ENCODE results near the gene CYB5B. TPM values are rescaled to one million over a fixed set of nuclear protein-coding genes. Genes with fewer than 3 reads are reported as not detected.

CYB5B gene
- total RNA-seq, 4 donors from 2014 or later = 40.4 to 61.5 (median 50.4) TPM

- intact Hi-C loops (cut with DNase I) = no loop called here
Measured at GRCh38 chr16:69474408-69474807, 50.0 kb downstream of the CYB5B start.

DNA sequence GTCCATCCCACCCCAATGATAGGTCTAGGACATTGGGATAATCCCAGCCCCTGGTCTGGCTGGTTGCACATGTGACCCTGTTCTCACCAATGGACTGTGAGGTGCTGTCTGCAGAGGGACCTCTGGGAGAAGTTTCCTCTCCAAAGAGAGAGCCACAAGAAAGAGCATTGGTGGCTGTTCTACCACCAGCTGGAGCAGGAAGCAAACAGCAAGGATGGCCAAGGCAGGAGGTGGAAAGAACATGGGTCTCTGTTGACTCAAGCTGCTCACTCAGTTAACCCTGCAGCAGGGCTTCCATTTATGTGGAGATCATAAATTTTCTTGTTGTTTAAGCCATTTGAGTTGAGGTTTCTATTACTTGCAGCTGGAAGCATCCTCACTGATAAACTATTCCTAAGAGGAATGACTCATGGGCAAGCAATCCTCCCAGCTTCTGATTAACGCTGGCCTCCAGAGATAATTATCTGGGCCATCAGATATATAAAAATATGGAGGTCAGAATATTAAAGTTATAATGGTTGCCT lies 52.6 kb downstream of the CYB5B start:
- Histone ChIP-seq H3K4me1 (peaks cover 3 to 6% of the 10 kb centered on the region in 2 donors), H3K27me3 (no peaks in the 10 kb centered on the region), H3K27ac (peak overlapping the region in 1 of 3 donors; percentile 28), H3K4me3 (replicated peaks in 1 of 3) (no peak overlapping the region), H3K36me3 (no peaks in the 10 kb centered on the region), H3K9me3 (no peaks in the 10 kb centered on the region)
- intact Hi-C loops (cut with DNase I) = no loop called here
- TF ChIP-seq CTCF (IDR thresholded peaks at IDR 0.05) (no peak), POLR2A (IDR thresholded peaks at IDR 0.05) (no peak)
- DNase-seq = no peak
- 57 to 69% methylated on average over 1 of the region's 1 CpG for WGBS, 2 donors

More at GRCh38 chr16:69474408-69474807, 50.0 kb downstream of the CYB5B start:
- no peaks in the 10 kb centered on the region for H3K9me3 ChIP-seq
- TF ChIP-seq POLR2A (IDR thresholded peaks at IDR 0.05) = no peak
- TF ChIP-seq CTCF (IDR thresholded peaks at IDR 0.05) = no peak
- no peak overlapping the region for H3K4me3 ChIP-seq (replicated peaks in 1 of 3)
- no peaks in the 10 kb centered on the region for H3K4me1 ChIP-seq
- no peak overlapping the region for H3K27ac ChIP-seq
- DNase-seq = no peak
- no peaks in the 10 kb centered on the region for H3K36me3 ChIP-seq
- H3K27me3 ChIP-seq = no peaks in the 10 kb centered on the region

- H3K4me3 ChIP-seq (replicated peaks in 1 of 3) = no peak overlapping the region
- no peak for DNase-seq
- 55 to 69% methylated on average over 6 of the region's 6 CpGs for WGBS, 2 donors
- H3K27ac ChIP-seq = peak overlapping the region in 1 of 3 donors; percentile 28
- H3K36me3 ChIP-seq = no peaks in the 10 kb centered on the region
- intact Hi-C loops (cut with DNase I) = no loop called here
- TF ChIP-seq CTCF (IDR thresholded peaks at IDR 0.05) (no peak), POLR2A (IDR thresholded peaks at IDR 0.05) (no peak)
- H3K27me3 ChIP-seq = no peaks in the 10 kb centered on the region
- H3K4me1 ChIP-seq = peaks cover 8 to 12% of the 10 kb centered on the region in 2 donors
- no peaks in the 10 kb centered on the region for H3K9me3 ChIP-seq
Measured at GRCh38 chr16:69477546-69477945, 53.1 kb downstream of the CYB5B start.

GRCh38 chr16:69478685-69479084 lies 54.3 kb downstream of the CYB5B start:
- Histone ChIP-seq H3K9me3 (no peaks in the 10 kb centered on the region), H3K36me3 (no peaks in the 10 kb centered on the region), H3K4me3 (replicated peaks in 1 of 3) (no peak overlapping the region), H3K27ac (no peak overlapping the region), H3K27me3 (no peaks in the 10 kb centered on the region), H3K4me1 (peaks cover 15 to 22% of the 10 kb centered on the region in 2 donors)
- 75 to 78% methylated on average over 6 of the region's 6 CpGs for WGBS, 2 donors
- DNase-seq = no peak
- TF ChIP-seq POLR2A (IDR thresholded peaks at IDR 0.05) = no peak
- TF ChIP-seq CTCF (IDR thresholded peaks at IDR 0.05) = no peak
- intact Hi-C loops (cut with DNase I) = no loop called here

- H3K27ac ChIP-seq = no peak overlapping the region
- H3K4me1 ChIP-seq = peaks cover 17 to 22% of the 10 kb centered on the region in 2 donors
- no peak overlapping the region for H3K4me3 ChIP-seq (replicated peaks in 1 of 3)
- 85 to 87% methylated on average over 3 of the region's 3 CpGs for WGBS, 2 donors
- no peaks in the 10 kb centered on the region for H3K27me3 ChIP-seq
- H3K9me3 ChIP-seq = no peaks in the 10 kb centered on the region
- no peak for TF ChIP-seq POLR2A (IDR thresholded peaks at IDR 0.05)
- TF ChIP-seq CTCF (IDR thresholded peaks at IDR 0.05) = no peak
- intact Hi-C loops (cut with DNase I) = no loop called here
- no peaks in the 10 kb centered on the region for H3K36me3 ChIP-seq
- no peak for DNase-seq
Measured at GRCh38 chr16:69479775-69480174, 55.4 kb downstream of the CYB5B start.

Measured in thyroid gland (tissue), 4 donors.